Esophagus squamous epithelium (tissue), 4 donors: ENCODE data around the gene LTBP2.

Source experiments
- POLR2A ChIP-seq, 4 donors: fragments of 450-650 bp; IDR thresholded peaks; one replicate each; pipeline ENCODE4 v1.6.1; 2017; ENCODE audit warnings: antibody characterized with exemption in 4 of 4, mild to moderate bottlenecking in 4 of 4, moderate library complexity in 3 of 4
- TF ChIP-seq, protein P1 (sequence below), 6 experiments: fragments of 450-650 bp in 4 of 6; fragments of 200-600 bp in 2 of 6; sonication (generic) in 2 of 6; IDR thresholded peaks; one replicate each; pipeline ENCODE4 v1.5.1; 2016 to 2019; ENCODE audit warnings: antibody characterized with exemption in 6 of 6, mild to moderate bottlenecking in 4 of 6, moderate library complexity in 4 of 6

- no peak for TF ChIP-seq POLR2A (IDR thresholded peaks at IDR 0.05)
- TF ChIP-seq, protein P1, sequence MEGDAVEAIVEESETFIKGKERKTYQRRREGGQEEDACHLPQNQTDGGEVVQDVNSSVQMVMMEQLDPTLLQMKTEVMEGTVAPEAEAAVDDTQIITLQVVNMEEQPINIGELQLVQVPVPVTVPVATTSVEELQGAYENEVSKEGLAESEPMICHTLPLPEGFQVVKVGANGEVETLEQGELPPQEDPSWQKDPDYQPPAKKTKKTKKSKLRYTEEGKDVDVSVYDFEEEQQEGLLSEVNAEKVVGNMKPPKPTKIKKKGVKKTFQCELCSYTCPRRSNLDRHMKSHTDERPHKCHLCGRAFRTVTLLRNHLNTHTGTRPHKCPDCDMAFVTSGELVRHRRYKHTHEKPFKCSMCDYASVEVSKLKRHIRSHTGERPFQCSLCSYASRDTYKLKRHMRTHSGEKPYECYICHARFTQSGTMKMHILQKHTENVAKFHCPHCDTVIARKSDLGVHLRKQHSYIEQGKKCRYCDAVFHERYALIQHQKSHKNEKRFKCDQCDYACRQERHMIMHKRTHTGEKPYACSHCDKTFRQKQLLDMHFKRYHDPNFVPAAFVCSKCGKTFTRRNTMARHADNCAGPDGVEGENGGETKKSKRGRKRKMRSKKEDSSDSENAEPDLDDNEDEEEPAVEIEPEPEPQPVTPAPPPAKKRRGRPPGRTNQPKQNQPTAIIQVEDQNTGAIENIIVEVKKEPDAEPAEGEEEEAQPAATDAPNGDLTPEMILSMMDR (IDR thresholded peaks at IDR 0.05) = no peak
Measured at GRCh38 chr14:74589291-74589879, 22.7 kb downstream of the LTBP2 start.
